ENCODE results near the gene LRCH2.

The LRCH2 gene

GRCh38 chrX:115232933-115233496 is 881 bp downstream of the LRCH2 start:
- no peak for TF ChIP-seq POLR2AphosphoS5 (IDR thresholded peaks at IDR 0.05; ENCODE audit: low read depth, low read length)
- no peak for TF ChIP-seq SIN3A (IDR thresholded peaks at IDR 0.05; ENCODE audit: borderline replicate concordance, insufficient read depth, low read length)
- no peak for TF ChIP-seq TAF1 (IDR thresholded peaks at IDR 0.05; ENCODE audit: borderline replicate concordance, insufficient read depth, low read length)
- no peak for TF ChIP-seq FOXP2 (optimal IDR thresholded peaks at IDR 0.05; ENCODE audit: borderline replicate concordance, extremely low read depth, extremely low read length, insufficient read depth)
- TF ChIP-seq REST (IDR thresholded peaks at IDR 0.05; ENCODE audit: insufficient read depth in 1 of 2, low read depth in 2 of 2, low read length in 2 of 2) = no peak

GRCh38 chrX:115229337-115230003 is 4.4 kb downstream of the LRCH2 start:
- TF ChIP-seq FOXP2 (optimal IDR thresholded peaks at IDR 0.05; ENCODE audit: borderline replicate concordance, extremely low read depth, extremely low read length, insufficient read depth) (no peak), SIN3A (IDR thresholded peaks at IDR 0.05; ENCODE audit: borderline replicate concordance, insufficient read depth, low read length) (no peak), POLR2AphosphoS5 (IDR thresholded peaks at IDR 0.05; ENCODE audit: low read depth, low read length) (no peak), TAF1 (IDR thresholded peaks at IDR 0.05; ENCODE audit: borderline replicate concordance, insufficient read depth, low read length) (no peak), REST (IDR thresholded peaks at IDR 0.05; ENCODE audit: insufficient read depth in 1 of 2, low read depth in 2 of 2, low read length in 2 of 2) (no peak)

- TF ChIP-seq POLR2AphosphoS5 (IDR thresholded peaks at IDR 0.05; ENCODE audit: low read depth, low read length) (no peak), TAF1 (IDR thresholded peaks at IDR 0.05; ENCODE audit: borderline replicate concordance, insufficient read depth, low read length) (no peak), REST (IDR thresholded peaks at IDR 0.05; ENCODE audit: insufficient read depth in 1 of 2, low read depth in 2 of 2, low read length in 2 of 2) (no peak), SIN3A (IDR thresholded peaks at IDR 0.05; ENCODE audit: borderline replicate concordance, insufficient read depth, low read length) (no peak), FOXP2 (optimal IDR thresholded peaks at IDR 0.05; ENCODE audit: borderline replicate concordance, extremely low read depth, extremely low read length, insufficient read depth) (no peak)
Observed at GRCh38 chrX:115226929-115227328, 7.0 kb downstream of the LRCH2 start.

GRCh38 chrX:115214605-115215004 is 19.3 kb downstream of the LRCH2 start:
- no peak for TF ChIP-seq REST (IDR thresholded peaks at IDR 0.05; ENCODE audit: insufficient read depth in 1 of 2, low read depth in 2 of 2, low read length in 2 of 2)
- TF ChIP-seq POLR2AphosphoS5 (IDR thresholded peaks at IDR 0.05; ENCODE audit: low read depth, low read length) = no peak
- TF ChIP-seq FOXP2 (optimal IDR thresholded peaks at IDR 0.05; ENCODE audit: borderline replicate concordance, extremely low read depth, extremely low read length, insufficient read depth) = no peak

Measured in PFSK-1 (cell line).